Lung microvascular endothelial cell (primary cell): ENCODE data around the gene DOCK9. TPM values are rescaled to one million over a fixed set of nuclear protein-coding genes. Genes with fewer than 3 reads are reported as not detected.
"Not testable (repeated sequence)": the region's sequence is repeated elsewhere in the genome, so short reads cannot be mapped to it uniquely, and the experiment has no call there.

Experiments
- DNase-seq, 2 donors: peaks; one replicate each; pipeline versions ENCODE4 v3.0.0 to v3.0.0-alpha.2; 2010; ENCODE audit warnings: low read depth in 2 of 2
- total RNA-seq: library from RNA; depleted of rRNA; stranded (reverse); fragments of >200 nt; gene quantifications from 2 replicates; pipeline ENCODE4 v1.2.1, GENCODE V29; 2014

Gene DOCK9
- total RNA-seq, 1 donor from 2014 or later = 480 TPM

GRCh38 chr13:98779695-98780094 is 198.2 kb downstream of the DOCK9 start:
- DNase-seq = no peak

GRCh38 chr13:98778749-98779148 is 199.1 kb downstream of the DOCK9 start:
- DNase-seq = peak; percentile 49 to 84

GRCh38 chr13:98776644-98777043 is 201.2 kb downstream of the DOCK9 start:
- no peak for DNase-seq

GRCh38 chr13:98775844-98776598 is 201.8 kb downstream of the DOCK9 start:
- peak in 1 of 2 donors; percentile 66 for DNase-seq

GRCh38 chr13:98775386-98775785 is 202.5 kb downstream of the DOCK9 start:
- DNase-seq = no peak

- DNase-seq = no peak
Measured at GRCh38 chr13:98774776-98775175, 203.1 kb downstream of the DOCK9 start.

GRCh38 chr13:98773921-98774320 is 203.9 kb downstream of the DOCK9 start:
- DNase-seq = no peak

GRCh38 chr13:98772794-98773452 is 204.9 kb downstream of the DOCK9 start:
- no peak for DNase-seq

GRCh38 chr13:98771838-98772611 is 205.8 kb downstream of the DOCK9 start:
- no peak for DNase-seq

GRCh38 chr13:98769736-98770135 is 208.1 kb downstream of the DOCK9 start:
- no peak for DNase-seq

- DNase-seq = no peak
Measured at GRCh38 chr13:98768522-98768921, 209.3 kb downstream of the DOCK9 start.

- DNase-seq = no peak
Measured at GRCh38 chr13:98766697-98767096, 211.2 kb downstream of the DOCK9 start.

GRCh38 chr13:98765996-98766519 is 211.8 kb downstream of the DOCK9 start:
- no peak for DNase-seq

- no peak for DNase-seq
Measured at GRCh38 chr13:98761986-98762616, 215.8 kb downstream of the DOCK9 start.

- DNase-seq = peak; percentile 11 to 65
Measured at GRCh38 chr13:98761126-98761985, 216.5 kb downstream of the DOCK9 start.

- no peak for DNase-seq
Measured at GRCh38 chr13:98755729-98756128, 222.1 kb downstream of the DOCK9 start.

GRCh38 chr13:98755116-98755515 is 222.7 kb downstream of the DOCK9 start:
- no peak for DNase-seq

GRCh38 chr13:98754468-98754867 is 223.4 kb downstream of the DOCK9 start:
- not testable (repeated sequence) for DNase-seq

GRCh38 chr13:98752467-98753290 is 225.2 kb downstream of the DOCK9 start, which contains the start of gene SLC15A1:
Gene SLC15A1, minus strand, starts transcription at chr13:98752672. Its CDS starts 74 bp downstream, at chr13:98752598.
- DNase-seq = no peak
